C1 segment of cervical spinal cord (tissue), 14 donors: ENCODE results near the gene SLC35F5.
"Not testable (repeated sequence)": the region's sequence is repeated elsewhere in the genome, so short reads cannot be mapped to it uniquely, and the experiment has no call there.

Experiments used
- DNase-seq, 14 donors: peaks; one replicate each; lab custom pipeline; 2025; lab: John Stamatoyannopoulos, UW

The SLC35F5 gene

GRCh38 chr2:113697516-113697915, 58.9 kb downstream of the SLC35F5 start:
- no peak for DNase-seq

- DNase-seq, result no peak
These were observed 62.0 kb downstream of the SLC35F5 start for GRCh38 chr2:113694438-113694837.

- DNase-seq, result no peak
These were observed 63.6 kb downstream of the SLC35F5 start for GRCh38 chr2:113692698-113693428.

DNA sequence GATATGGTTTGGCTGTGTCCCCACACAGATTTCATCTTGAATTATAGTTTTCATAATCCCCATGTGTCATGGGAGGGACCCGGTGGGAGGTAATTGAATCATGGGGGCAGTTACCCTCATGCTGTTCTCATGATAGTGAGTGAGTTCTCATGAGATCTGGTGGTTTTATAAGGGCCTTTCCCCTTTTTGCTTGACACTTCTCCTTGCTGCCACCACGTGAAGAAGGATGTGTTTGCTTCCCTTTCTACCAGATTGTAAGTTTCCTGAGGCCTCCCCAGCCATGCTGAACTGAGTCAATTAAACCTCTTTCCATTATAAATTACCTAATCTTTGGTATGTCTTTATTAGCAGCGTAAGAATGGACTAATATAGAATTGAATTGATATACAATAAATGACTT, 65.6 kb downstream of the SLC35F5 start:
- not testable (repeated sequence) for DNase-seq

- DNase-seq, result no peak
These were observed 69.9 kb downstream of the SLC35F5 start for GRCh38 chr2:113686537-113686936.

GRCh38 chr2:113685471-113685870, 71.0 kb downstream of the SLC35F5 start:
- DNase-seq, result no peak

DNA sequence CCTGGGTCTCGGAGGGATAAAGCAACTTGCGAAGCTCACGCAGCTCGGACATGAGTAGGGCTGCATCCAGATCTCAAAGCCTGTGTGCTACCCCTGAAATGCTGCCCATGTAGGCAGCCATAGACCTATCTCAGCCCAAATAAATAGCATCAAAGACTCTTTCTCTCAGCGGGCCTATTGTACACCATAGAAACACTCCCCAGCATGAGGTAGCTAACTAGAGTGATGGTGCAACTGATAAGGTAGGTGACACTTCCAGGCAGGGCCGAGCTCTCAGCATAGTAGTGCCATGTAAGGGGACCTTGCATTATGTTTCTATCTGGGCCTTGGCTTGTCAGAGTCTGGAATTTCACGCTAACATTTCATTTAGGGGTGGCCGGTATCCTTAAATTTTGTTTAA, 77.0 kb downstream of the SLC35F5 start:
- DNase-seq, result no peak

- no peak for DNase-seq
These were observed 79.1 kb downstream of the SLC35F5 start for GRCh38 chr2:113677330-113677729.

GRCh38 chr2:113676623-113677266, 79.7 kb downstream of the SLC35F5 start:
- no peak for DNase-seq

GRCh38 chr2:113675875-113676274, 80.6 kb downstream of the SLC35F5 start:
- no peak for DNase-seq

DNA sequence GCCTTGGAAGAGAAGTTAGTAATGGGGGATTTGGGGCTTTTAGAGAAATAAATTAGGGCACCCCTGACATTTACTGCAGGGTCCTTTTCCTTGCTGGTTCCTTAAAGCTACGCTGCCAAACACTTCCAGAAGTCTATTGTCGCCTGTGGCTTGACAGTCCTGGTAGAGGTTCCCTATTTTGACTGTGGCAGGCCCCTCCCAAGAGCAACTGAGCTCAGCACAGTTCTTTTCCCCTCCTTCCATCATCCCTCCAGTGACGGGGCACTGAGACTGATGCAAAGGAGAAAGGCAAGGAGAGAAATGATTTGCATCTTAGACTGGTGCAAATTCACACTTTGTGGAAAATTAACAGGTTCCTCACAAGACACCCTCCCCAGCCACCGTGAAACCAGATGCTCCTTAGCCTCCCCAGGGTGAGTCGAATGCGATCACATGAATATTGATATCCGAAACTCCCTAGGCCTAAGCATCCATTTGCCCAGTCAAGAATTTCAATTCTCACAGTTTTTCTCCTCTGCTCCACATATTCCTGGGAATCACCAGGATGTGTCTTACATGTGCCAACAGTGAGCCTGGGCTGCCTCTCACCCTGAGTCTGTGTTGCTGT, 84.0 kb downstream of the SLC35F5 start:
- no peak for DNase-seq

DNA sequence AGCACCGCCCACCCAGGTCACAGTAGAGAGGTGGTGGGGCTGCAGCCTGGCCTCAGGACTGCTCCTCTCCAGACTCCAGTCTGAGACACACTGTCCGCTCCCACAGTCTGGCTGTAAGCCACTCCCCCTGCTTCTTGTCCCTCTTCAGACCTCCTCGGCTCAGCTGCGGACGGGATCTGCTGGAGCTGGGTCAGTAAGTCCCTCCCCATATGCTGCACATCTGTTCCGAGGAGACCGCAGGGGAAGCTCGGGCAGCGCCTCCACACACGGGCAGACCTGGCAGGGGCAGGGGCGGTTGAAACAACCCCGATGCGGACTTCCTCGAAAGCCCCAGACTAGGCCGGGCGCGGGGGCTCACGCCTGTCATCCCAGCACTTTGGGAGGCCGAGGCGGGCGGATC, 87.4 kb downstream of the SLC35F5 start:
- DNase-seq, result not testable (repeated sequence)

DNA sequence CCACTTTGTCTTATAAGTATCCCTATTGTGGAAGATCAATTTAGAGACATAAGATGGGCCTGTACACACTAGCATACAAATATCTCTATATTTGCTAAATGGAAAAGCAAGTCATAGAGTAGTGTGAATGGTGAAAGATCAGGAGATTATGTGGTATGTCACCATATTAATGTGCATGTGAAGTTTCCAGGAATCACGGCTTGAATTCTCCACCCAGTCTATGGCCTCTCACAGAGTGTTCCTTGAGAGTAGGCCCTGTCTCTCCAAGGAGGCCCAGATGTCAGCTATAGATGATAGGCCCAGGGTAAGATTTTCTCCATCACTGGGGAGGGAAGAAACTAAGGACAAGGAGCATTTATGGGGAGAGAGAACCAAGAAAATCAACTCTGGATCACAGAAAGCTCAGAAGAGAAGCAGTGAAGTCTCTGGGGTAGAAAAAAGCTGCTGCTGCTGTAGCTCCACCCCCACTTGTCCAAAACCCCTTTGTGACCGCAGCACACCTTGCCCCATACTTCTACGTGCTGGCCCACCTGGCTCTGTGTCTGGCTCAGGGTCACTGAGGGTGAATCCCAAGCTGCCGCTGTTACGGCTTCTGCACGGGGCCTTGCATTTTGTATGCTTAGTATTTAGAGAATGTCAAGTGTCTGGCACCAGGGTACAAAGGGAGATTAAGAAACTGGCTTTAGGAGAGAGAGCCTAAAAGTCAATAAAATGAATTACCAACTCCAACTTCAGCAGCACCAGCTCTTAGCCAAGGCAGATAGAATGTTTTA, 91.5 kb downstream of the SLC35F5 start:
- not testable (repeated sequence) for DNase-seq

DNA sequence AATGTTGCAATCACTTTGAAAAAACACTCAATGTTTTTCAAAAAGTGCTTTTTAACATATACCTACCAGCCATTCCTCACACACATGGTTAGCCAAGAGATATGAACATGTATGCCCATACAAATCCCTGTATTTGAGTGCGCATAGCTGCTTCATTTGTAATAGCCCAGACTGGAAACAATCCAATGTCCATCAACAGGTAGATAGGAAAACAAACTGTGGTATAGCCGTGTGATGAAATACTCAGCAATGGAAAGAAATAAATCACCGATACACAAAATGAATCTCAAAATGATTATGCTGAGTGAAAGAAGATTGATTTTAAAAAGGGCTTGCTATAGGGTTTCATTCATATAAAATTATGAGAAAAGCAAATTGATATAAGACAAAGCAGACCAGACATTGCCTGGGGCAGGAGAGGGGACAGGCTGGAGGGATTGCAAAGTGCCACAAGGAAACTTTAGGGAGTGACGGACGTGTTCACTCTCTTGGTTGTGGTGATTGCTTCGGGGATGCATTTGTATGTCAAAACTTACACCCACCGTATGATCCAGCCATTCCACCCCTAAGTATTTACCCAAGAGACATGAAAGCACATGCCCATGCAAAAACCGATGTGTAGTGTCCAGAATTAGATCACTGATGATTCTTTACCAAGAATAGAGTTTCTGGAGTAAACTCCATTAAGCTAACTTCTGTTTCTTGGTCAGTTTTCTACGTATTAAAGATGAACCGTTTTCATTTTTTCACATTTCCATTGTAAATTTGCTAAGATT, 93.0 kb downstream of the SLC35F5 start:
- DNase-seq, result not testable (repeated sequence)
